Fibroblast of upper back skin (primary cell): ENCODE data around the gene DOCK10.

Source experiments
- DNase-seq: peaks from one replicate; pipeline ENCODE4 v3.0.0-alpha.2; 2013

Gene DOCK10

DNA sequence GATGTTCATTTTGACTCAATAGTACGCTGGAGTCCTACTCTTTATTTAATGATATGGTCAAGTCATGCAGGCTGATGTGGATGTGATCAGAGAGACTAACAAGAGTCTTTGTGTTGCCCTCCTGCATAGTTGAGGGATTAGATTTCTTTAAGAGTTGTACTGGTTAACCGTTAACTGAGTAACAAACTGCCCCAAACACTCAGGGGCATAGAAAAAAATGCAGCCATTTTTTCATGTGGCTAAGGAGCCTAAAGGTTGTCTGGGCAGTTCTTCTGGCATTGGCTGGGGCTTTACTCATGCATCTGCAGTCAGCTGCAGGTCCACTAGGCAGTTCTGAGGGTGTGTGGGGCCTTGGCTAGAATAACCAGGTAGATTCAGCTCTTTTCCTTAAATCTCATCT is 32.5 kb downstream of the DOCK10 start:
- DNase-seq: no peak

GRCh38 chr2:225008935-225009334 is 33.3 kb downstream of the DOCK10 start:
- DNase-seq: no peak

DNA sequence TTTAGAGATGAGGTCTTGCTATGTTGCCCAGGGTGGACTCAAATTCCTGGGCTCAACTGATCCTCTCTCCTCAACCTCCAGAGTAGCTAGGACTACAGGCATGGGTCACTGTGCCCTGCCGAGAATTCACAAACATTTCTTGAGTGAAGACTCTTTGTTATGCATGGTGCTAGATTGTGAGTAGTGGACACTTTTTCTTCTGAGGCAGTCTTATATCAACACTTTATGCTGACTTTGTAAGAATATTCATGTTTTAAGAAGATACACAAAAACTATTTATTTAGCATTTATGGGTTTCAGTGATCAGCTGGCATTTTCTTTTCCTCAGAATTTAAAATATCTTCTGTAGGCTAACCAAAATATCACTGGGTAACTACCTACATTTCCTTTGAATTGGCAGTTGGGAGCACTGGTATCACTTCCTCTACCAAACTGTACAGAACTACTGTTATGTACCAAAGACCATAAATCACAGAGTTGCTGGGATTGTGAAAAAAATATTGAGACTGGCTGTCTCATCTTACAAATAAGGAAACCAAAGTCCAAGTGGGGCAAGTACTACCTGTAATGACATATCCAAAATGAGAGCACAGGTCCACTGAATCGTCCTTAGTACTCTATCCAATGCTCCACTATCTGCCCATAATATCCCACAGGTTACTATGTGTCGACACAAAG is 34.0 kb downstream of the DOCK10 start:
- no peak for DNase-seq

GRCh38 chr2:225006730-225007129 is 35.5 kb downstream of the DOCK10 start:
- DNase-seq: no peak

DNA sequence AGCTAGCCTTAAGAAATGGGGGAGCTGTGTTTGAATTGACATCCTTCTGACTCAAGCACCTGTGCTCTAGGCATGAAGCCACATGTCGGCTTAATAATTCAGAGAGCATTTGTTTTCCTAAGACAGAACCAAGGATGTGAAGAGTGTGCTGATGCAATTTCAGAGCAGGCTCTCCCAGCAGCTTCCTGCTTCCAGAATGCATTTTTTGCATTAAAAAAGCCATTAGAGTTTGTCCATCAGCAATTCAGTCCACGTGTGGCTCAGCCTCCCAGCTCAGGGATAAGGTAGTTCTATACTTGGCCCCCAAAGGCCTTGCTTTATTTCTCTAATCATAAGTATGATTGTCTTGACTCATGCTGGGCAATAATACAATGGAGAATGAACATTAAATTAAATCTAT is 37.7 kb downstream of the DOCK10 start:
- DNase-seq: peak; percentile 90

- DNase-seq: no peak
Observed at GRCh38 chr2:225002656-225003045, 39.6 kb downstream of the DOCK10 start.

GRCh38 chr2:225002039-225002655 is 40.1 kb downstream of the DOCK10 start:
- peak; percentile 71 for DNase-seq

GRCh38 chr2:224999754-225000153 is 42.5 kb downstream of the DOCK10 start:
- DNase-seq: no peak

GRCh38 chr2:224999321-224999720 is 42.9 kb downstream of the DOCK10 start:
- DNase-seq: no peak

DNA sequence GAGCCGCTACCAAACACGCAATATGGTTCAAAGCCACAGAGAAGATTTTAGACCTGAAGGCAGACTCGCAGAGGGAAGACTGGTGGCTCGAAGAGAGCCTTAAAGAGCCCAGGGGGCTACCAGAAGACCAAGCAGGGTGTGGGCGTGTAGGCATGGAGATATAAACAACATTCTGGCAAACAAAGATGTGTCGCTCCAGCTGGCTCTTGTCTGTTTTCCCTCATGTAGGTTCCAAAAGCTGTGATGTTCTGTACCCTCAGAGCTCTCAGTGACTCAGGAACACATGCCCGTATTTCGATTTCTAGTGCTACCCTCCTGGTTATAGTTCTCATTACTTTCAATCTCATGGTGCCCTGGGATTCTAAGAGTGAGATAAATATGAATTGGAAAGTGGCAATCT is 44.5 kb downstream of the DOCK10 start:
- DNase-seq: no peak

GRCh38 chr2:224995419-224995818 is 46.8 kb downstream of the DOCK10 start:
- no peak for DNase-seq

GRCh38 chr2:224994242-224994823 is 47.9 kb downstream of the DOCK10 start:
- no peak for DNase-seq

DNA sequence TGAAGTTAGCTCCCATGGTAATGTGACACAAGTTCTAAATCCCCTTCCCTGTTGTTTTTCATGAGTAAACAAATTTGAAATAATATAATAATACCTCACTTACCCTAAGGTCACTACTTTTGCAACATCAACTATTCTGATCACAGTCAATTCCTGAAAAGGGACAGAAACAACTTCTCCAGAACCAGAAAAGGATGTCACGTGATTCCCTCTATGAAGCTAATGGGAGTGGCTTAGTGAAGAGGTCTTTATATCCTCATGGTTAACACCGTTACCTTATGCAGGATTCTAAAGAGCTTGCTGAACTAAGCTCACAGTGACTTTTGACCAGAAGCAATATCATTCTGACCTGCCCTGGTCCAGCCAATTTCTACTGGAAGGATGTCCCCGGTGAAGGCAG is 51.6 kb downstream of the DOCK10 start:
- no peak for DNase-seq

- no peak for DNase-seq
Observed at GRCh38 chr2:224987733-224988132, 54.5 kb downstream of the DOCK10 start.

- no peak for DNase-seq
Observed at GRCh38 chr2:224986477-224986876, 55.8 kb downstream of the DOCK10 start.

- no peak for DNase-seq
Observed at GRCh38 chr2:224984637-224985036, 57.6 kb downstream of the DOCK10 start.

GRCh38 chr2:224983712-224984554 is 58.3 kb downstream of the DOCK10 start:
- DNase-seq: peak; percentile 68

DNA sequence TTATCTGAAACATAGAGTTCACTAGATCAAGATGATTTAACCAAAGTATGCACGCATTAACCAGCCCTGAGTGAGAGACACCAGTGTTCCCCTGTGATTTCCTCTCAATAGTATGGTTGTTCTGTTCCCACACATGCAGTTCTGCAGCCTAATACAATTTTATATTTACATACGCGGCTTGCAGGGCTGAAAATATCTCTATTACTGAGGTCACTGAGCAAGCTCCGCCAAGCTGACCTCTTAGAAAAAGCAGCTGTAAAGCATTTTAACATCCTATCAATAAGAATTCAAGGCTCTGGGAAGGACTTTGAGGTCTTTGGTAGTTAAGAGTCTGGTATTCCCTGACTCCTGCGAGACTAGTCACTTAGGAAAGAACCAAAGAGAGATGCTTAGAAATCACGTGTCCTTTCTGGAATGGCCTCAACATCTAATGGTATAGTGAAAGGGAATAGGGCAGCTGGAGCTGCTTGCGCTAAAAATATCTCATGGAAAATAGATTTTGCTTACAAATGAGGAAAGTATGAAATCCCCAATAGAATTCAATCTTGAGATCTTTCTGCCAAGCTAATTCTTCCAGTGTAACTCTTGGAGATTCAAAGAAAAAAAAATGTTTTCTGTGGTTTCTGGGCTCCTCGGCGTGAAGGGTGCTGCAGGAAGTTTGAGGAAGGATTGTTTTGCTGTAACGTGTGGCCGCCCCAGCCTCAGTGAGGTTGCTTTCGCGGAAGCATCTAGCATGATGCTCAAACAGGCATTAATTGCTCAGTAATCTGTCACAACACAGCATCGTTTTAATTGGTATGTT is 59.2 kb downstream of the DOCK10 start:
- peak; percentile 94 for DNase-seq

DNA sequence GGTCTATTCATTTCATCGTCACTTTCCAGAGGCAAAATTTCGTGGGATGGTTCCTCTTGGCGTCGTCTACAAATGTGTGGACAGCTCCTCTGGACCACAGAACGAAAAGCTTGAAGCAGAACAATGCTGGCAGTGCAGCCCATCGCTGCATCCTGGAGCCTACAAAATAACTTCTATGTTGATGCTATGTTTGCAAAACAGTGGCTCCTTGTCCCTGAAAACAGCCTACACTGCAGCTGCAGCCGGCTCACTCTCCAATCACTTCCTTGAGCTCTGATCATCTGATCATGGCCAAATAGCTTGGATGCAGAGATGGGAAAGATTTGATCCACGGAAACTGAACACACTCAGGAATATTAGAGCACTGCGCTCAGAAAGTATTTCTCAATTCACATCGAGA is 60.0 kb downstream of the DOCK10 start:
- DNase-seq: no peak

GRCh38 chr2:224976629-224977525 is 65.4 kb downstream of the DOCK10 start:
- DNase-seq: no peak

GRCh38 chr2:224975761-224976160 is 66.5 kb downstream of the DOCK10 start:
- DNase-seq: no peak
